Neural progenitor cell (in vitro differentiated cells): Measurements from ENCODE around the gene PRDM11. TPM values are rescaled to one million over a fixed set of nuclear protein-coding genes. Genes with fewer than 3 reads are reported as not detected.

Experiments
- DNase-seq: peaks from one replicate; pipeline ENCODE4 v3.0.0-alpha.2; 2016; ENCODE audit warnings: low spot score
- H2AFZ ChIP-seq: fragments of 200-600 bp; sonication (generic); replicated peaks from 2 replicates; pipeline ENCODE4 v1.6.1; 2016; ENCODE audit warnings: antibody characterized with exemption
- H3F3A ChIP-seq: fragments of 200-600 bp; sonication (generic); 2 replicates; pipeline ENCODE4 v1.6.1; 2016; ENCODE audit warnings: antibody characterized with exemption, low read depth
- H3K27ac ChIP-seq: fragments of 200-600 bp; sonication (generic); 2 replicates; pipeline ENCODE4 v1.5.1; 2016; ENCODE audit warnings: mild to moderate bottlenecking
- H3K27me3 ChIP-seq: fragments of 200-600 bp; sonication (generic); 2 replicates; pipeline ENCODE4 v1.6.1; 2016; ENCODE audit warnings: mild to moderate bottlenecking, moderate library complexity
- H3K36me3 ChIP-seq: fragments of 200-600 bp; sonication (generic); 2 replicates; pipeline ENCODE4 v1.5.1; 2016
- H3K4me1 ChIP-seq: fragments of 200-600 bp; sonication (generic); 2 replicates; pipeline ENCODE4 v1.6.1; 2016; ENCODE audit warnings: mixed run types
- H3K4me2 ChIP-seq: fragments of 200-600 bp; sonication (generic); 2 replicates; pipeline ENCODE4 v1.6.1; 2016
- H3K4me3 ChIP-seq: fragments of 200-600 bp; sonication (generic); 2 replicates; pipeline ENCODE4 v1.5.1; 2016
- H3K79me2 ChIP-seq: fragments of 200-600 bp; sonication (generic); 2 replicates; pipeline ENCODE4 v1.6.1; 2016; ENCODE audit warnings: low read depth
- H3K9ac ChIP-seq: fragments of 200-600 bp; sonication (generic); 2 replicates; pipeline ENCODE4 v1.6.1; 2016
- H3K9me3 ChIP-seq: fragments of 200-600 bp; sonication (generic); 2 replicates; pipeline ENCODE4 v1.5.1; 2016; ENCODE audit warnings: low read depth
- H4K20me1 ChIP-seq: fragments of 200-600 bp; sonication (generic); 2 replicates; pipeline ENCODE4 v1.6.1; 2016; ENCODE audit warnings: low read depth
- H3K27ac Mint-ChIP-seq: 3 replicates; pipeline ENCODE4 v1.8.0; 2021; ENCODE audit warnings: mixed read lengths
- H3K27me3 Mint-ChIP-seq: 2 replicates; pipeline ENCODE4 v1.8.0; 2022; ENCODE audit warnings: low read depth, mild to moderate bottlenecking, inconsistent platforms, moderate library complexity, mixed read lengths; ENCODE audit not compliant: insufficient read depth
- H3K36me3 Mint-ChIP-seq: 3 replicates; pipeline ENCODE4 v1.8.0; 2021; ENCODE audit warnings: mixed read lengths
- H3K4me1 Mint-ChIP-seq: 3 replicates; pipeline ENCODE4 v1.8.0; 2021; ENCODE audit warnings: mixed read lengths
- H3K4me3 Mint-ChIP-seq: 3 replicates; pipeline ENCODE4 v1.8.0; 2021; ENCODE audit warnings: mild to moderate bottlenecking, moderate library complexity, mixed read lengths
- H3K9me3 Mint-ChIP-seq: 3 replicates; pipeline ENCODE4 v1.8.0; 2020; ENCODE audit warnings: mixed read lengths
- CTCF ChIP-seq: fragments of 200-600 bp; sonication (generic); IDR thresholded peaks from 2 replicates; pipeline ENCODE4 v1.5.1; 2017; ENCODE audit warnings: antibody characterized with exemption, mild to moderate bottlenecking
- EZH2 ChIP-seq: fragments of 200-600 bp; sonication (generic); IDR thresholded peaks from 2 replicates; pipeline ENCODE4 v1.6.1; 2017; ENCODE audit warnings: antibody characterized with exemption, mild to moderate bottlenecking, moderate library complexity
- EZH2phosphoT487 ChIP-seq: fragments of 200-600 bp; sonication (generic); IDR thresholded peaks from 2 replicates; pipeline ENCODE4 v1.6.1; 2017; ENCODE audit warnings: antibody characterized with exemption
- total RNA-seq: library from RNA; depleted of rRNA; stranded (reverse); fragments of >200 nt; gene quantifications from 2 replicates; pipeline ENCODE4 v1.2.3, GENCODE V29; 2015; ENCODE audit warnings: low replicate concordance

The PRDM11 gene
- total RNA-seq, 1 donor from 2014 or later, result 1.8 TPM

- Mint-ChIP-seq H3K4me3 (no peak overlapping the region), H3K4me1 (peaks cover 26% of the 10 kb centered on the region), H3K27ac (peak overlapping the region; percentile 53), H3K27me3 (peaks cover 3% of the 10 kb centered on the region), H3K36me3 (no peaks in the 10 kb centered on the region), H3K9me3 (no peaks in the 10 kb centered on the region)
- Histone ChIP-seq H3K27ac (no peak overlapping the region), H3F3A (no peaks in the 10 kb centered on the region), H3K4me2 (no peak overlapping the region), H4K20me1 (peaks cover 25% of the 10 kb centered on the region), H3K9ac (no peak overlapping the region), H3K79me2 (peaks cover 11% of the 10 kb centered on the region), H3K9me3 (no peaks in the 10 kb centered on the region), H3K4me1 (peaks cover 8% of the 10 kb centered on the region), H3K36me3 (no peaks in the 10 kb centered on the region), H3K4me3 (no peak overlapping the region), H3K27me3 (no peaks in the 10 kb centered on the region), H2AFZ (no peak overlapping the region)
- DNase-seq, result no peak
- TF ChIP-seq EZH2phosphoT487 (no peak), EZH2 (no peak), CTCF (no peak)
Observed at GRCh38 chr11:45157247-45158209, 11.1 kb downstream of the PRDM11 start.

GRCh38 chr11:45158210-45158731, 11.8 kb downstream of the PRDM11 start:
- Histone ChIP-seq H2AFZ (no peak overlapping the region), H3K36me3 (no peaks in the 10 kb centered on the region), H3K4me2 (no peak overlapping the region), H3K9ac (no peak overlapping the region), H3K4me3 (no peak overlapping the region), H3F3A (no peaks in the 10 kb centered on the region), H3K4me1 (peaks cover 8% of the 10 kb centered on the region), H3K9me3 (no peaks in the 10 kb centered on the region), H4K20me1 (peaks cover 32% of the 10 kb centered on the region), H3K27me3 (no peaks in the 10 kb centered on the region), H3K79me2 (peaks cover 11% of the 10 kb centered on the region), H3K27ac (no peak overlapping the region)
- peaks cover 29% of the 10 kb centered on the region for H3K4me1 Mint-ChIP-seq
- no peaks in the 10 kb centered on the region for H3K36me3 Mint-ChIP-seq
- H3K27ac Mint-ChIP-seq, result no peak overlapping the region
- no peak for TF ChIP-seq CTCF
- no peak for TF ChIP-seq EZH2phosphoT487
- no peak for TF ChIP-seq EZH2
- peak; percentile 36 for DNase-seq
- no peaks in the 10 kb centered on the region for H3K9me3 Mint-ChIP-seq
- no peak overlapping the region for H3K4me3 Mint-ChIP-seq
- peaks cover 3% of the 10 kb centered on the region for H3K27me3 Mint-ChIP-seq

GRCh38 chr11:45158891-45159605, 12.6 kb downstream of the PRDM11 start:
- H3K27me3 ChIP-seq, result no peaks in the 10 kb centered on the region
- H3K4me3 ChIP-seq, result no peak overlapping the region
- H4K20me1 ChIP-seq, result peaks cover 39% of the 10 kb centered on the region
- H3K4me2 ChIP-seq, result no peak overlapping the region
- H3K4me1 ChIP-seq, result peaks cover 8% of the 10 kb centered on the region
- H3K36me3 ChIP-seq, result no peaks in the 10 kb centered on the region
- H2AFZ ChIP-seq, result no peak overlapping the region
- Mint-ChIP-seq H3K4me3 (no peak overlapping the region), H3K9me3 (no peaks in the 10 kb centered on the region), H3K27me3 (peaks cover 3% of the 10 kb centered on the region), H3K36me3 (no peaks in the 10 kb centered on the region), H3K4me1 (peaks cover 29% of the 10 kb centered on the region), H3K27ac (no peak overlapping the region)
- DNase-seq, result no peak
- H3K79me2 ChIP-seq, result peaks cover 8% of the 10 kb centered on the region
- H3K9me3 ChIP-seq, result no peaks in the 10 kb centered on the region
- no peak overlapping the region for H3K9ac ChIP-seq
- TF ChIP-seq EZH2 (no peak), EZH2phosphoT487 (no peak), CTCF (no peak)
- H3F3A ChIP-seq, result no peaks in the 10 kb centered on the region
- H3K27ac ChIP-seq, result no peak overlapping the region
